MCF 10A (cell line): Measurements from ENCODE around the gene PDIK1L. TPM values are rescaled to one million over a fixed set of nuclear protein-coding genes. Genes with fewer than 3 reads are reported as not detected.

Source experiments
- BruUV-seq: library from RNA; stranded (reverse); fragments of 400-500 nt; replicated peaks from 2 replicates; lab custom pipeline; 2021; lab: Mats Ljungman, UMichigan
- CTCF ChIA-PET: fragments of 300-600 bp; sonication (Branson Sonifier 250); formaldehyde crosslinking; extraction: SDS; loops from one replicate; lab custom pipeline; 2021; ENCODE audit warnings: antibody characterized with exemption, inconsistent platforms; lab: Yijun Ruan, JAX
- POLR2A ChIA-PET: fragments of 300-600, 350-650 bp; sonication (Branson Sonifier 250); formaldehyde crosslinking; extraction: SDS; loops from one replicate; lab custom pipeline; 2020; ENCODE audit warnings: antibody characterized with exemption, inconsistent platforms; lab: Yijun Ruan, JAX
- DNase-seq: peaks from one replicate; pipeline ENCODE4 v3.0.0-alpha.2; 2018; ENCODE audit not compliant: unreplicated experiment
- H3K27ac Mint-ChIP-seq: one replicate; pipeline ENCODE4 v1.8.0; 2022; ENCODE audit warnings: mild to moderate bottlenecking, low read depth, mixed read lengths; ENCODE audit not compliant: unreplicated experiment
- H3K27me3 Mint-ChIP-seq: one replicate; pipeline ENCODE4 v1.8.0; 2022; ENCODE audit warnings: mixed read lengths; ENCODE audit not compliant: insufficient read depth, unreplicated experiment
- H3K36me3 Mint-ChIP-seq: one replicate; pipeline ENCODE4 v1.8.0; 2022; ENCODE audit warnings: mild to moderate bottlenecking, moderate library complexity, mixed read lengths; ENCODE audit not compliant: insufficient read depth, unreplicated experiment
- H3K4me1 Mint-ChIP-seq: one replicate; pipeline ENCODE4 v1.8.0; 2022; ENCODE audit warnings: mixed read lengths; ENCODE audit not compliant: insufficient read depth, unreplicated experiment
- H3K4me3 Mint-ChIP-seq: one replicate; pipeline ENCODE4 v1.8.0; 2022; ENCODE audit warnings: mild to moderate bottlenecking, moderate library complexity, mixed read lengths; ENCODE audit not compliant: unreplicated experiment
- H3K9me3 Mint-ChIP-seq: one replicate; pipeline ENCODE4 v1.8.0; 2022; ENCODE audit warnings: mixed read lengths; ENCODE audit not compliant: unreplicated experiment
- CTCF ChIP-seq: fragments of 200-600 bp; IDR thresholded peaks from one replicate; pipeline ENCODE4 v1.8.0; 2022; ENCODE audit warnings: antibody characterized with exemption, mild to moderate bottlenecking; ENCODE audit not compliant: unreplicated experiment
- intact Hi-C: fragments of 100-400 bp; cut with micrococcal nuclease; formaldehyde crosslinking; loops from 2 replicates; pipeline ENCODE4 v1.14.1; 2022
- total RNA-seq: library from RNA; stranded (reverse); gene quantifications from 2 replicates; pipeline ENCODE4 v1.2.3, GENCODE V29; 2022

The PDIK1L gene
- total RNA-seq, 1 experiment from 2014 or later, result 10.9 TPM

GRCh38 chr1:26166719-26167281 is 55.2 kb downstream of the PDIK1L start:
- no peaks in the 10 kb centered on the region for H3K27me3 Mint-ChIP-seq
- intact Hi-C loops, result loop anchor here (5.0 kb wide), 1 partner anchor 226 kb away; no protein-coding TSS in a partner anchor
- no peaks in the 10 kb centered on the region for H3K4me1 Mint-ChIP-seq
- no peak overlapping the region for H3K27ac Mint-ChIP-seq
- DNase-seq, result no peak
- BruUV-seq, result no TSS peak
- ChIA-PET POLR2A (no interaction called here), CTCF (interaction anchor here (0.7 to 1.3 kb wide), 4 partner anchors 41 to 200 kb away, joined by 3 to 4 read pairs (median 3); no protein-coding TSS in a partner anchor)
- H3K4me3 Mint-ChIP-seq, result no peak overlapping the region
- no peaks in the 10 kb centered on the region for H3K9me3 Mint-ChIP-seq
- no peaks in the 10 kb centered on the region for H3K36me3 Mint-ChIP-seq
- TF ChIP-seq CTCF, result no peak

GRCh38 chr1:26168410-26169197 is 57.0 kb downstream of the PDIK1L start, which contains the start of gene C1orf232:
C1orf232 (minus strand) TSS chr1:26168963; CDS start chr1:26168499, 464 bp downstream.
- ChIA-PET POLR2A (no interaction called here), CTCF (interaction anchor here (0.6 to 2.8 kb wide), 12 partner anchors 11 to 1822 kb away, joined by 3 to 20 read pairs (median 4); partner anchors contain the start of gene CEP85)
- peak within 1 kb of the TSS; percentile 93 for H3K27ac Mint-ChIP-seq
- BruUV-seq, result no TSS peak
- intact Hi-C loops, result loop anchor here (1.0 to 5.0 kb wide), 3 partner anchors 66 to 224 kb away; partner anchors contain the start of gene CEP85
- no peaks in the 10 kb centered on the region for H3K27me3 Mint-ChIP-seq
- no peaks in the 10 kb centered on the region for H3K36me3 Mint-ChIP-seq
- no peak for TF ChIP-seq CTCF
- H3K4me1 Mint-ChIP-seq, result no peaks in the 10 kb centered on the region
- no peaks in the 10 kb centered on the region for H3K9me3 Mint-ChIP-seq
- H3K4me3 Mint-ChIP-seq, result peak within 1 kb of the TSS; percentile 86
- DNase-seq, result no peak

- Mint-ChIP-seq H3K36me3 (no peaks in the 10 kb centered on the region), H3K4me1 (no peaks in the 10 kb centered on the region), H3K27ac (no peak overlapping the region), H3K27me3 (no peaks in the 10 kb centered on the region), H3K9me3 (no peaks in the 10 kb centered on the region), H3K4me3 (peak overlapping the region; percentile 86)
- no TSS peak for BruUV-seq
- TF ChIP-seq CTCF, result no peak
- ChIA-PET CTCF (interaction anchor here (0.6 to 2.8 kb wide), 23 partner anchors 8 to 1823 kb away, joined by 3 to 20 read pairs (median 4); partner anchors contain the start of gene CEP85), POLR2A (interaction anchor here (0.6 to 1.8 kb wide), 10 partner anchors 9 to 263 kb away, joined by 3 to 27 read pairs (median 5); partner anchors contain the start of genes CEP85, DHDDS and SH3BGRL3)
- DNase-seq, result no peak
- intact Hi-C loops, result loop anchor here (1.0 to 5.0 kb wide), 3 partner anchors 65 to 223 kb away; partner anchors contain the start of gene CEP85
These were observed 57.6 kb downstream of the PDIK1L start for GRCh38 chr1:26169198-26169554.
